Measurements from ENCODE around the gene NPLOC4. TPM values are rescaled to one million over a fixed set of nuclear protein-coding genes. Genes with fewer than 3 reads are reported as not detected.
A peak's percentile ranks its signal among the peaks of the same experiment; 100 is the strongest.
"Not testable (repeated sequence)": the region's sequence is repeated elsewhere in the genome, so short reads cannot be mapped to it uniquely, and the experiment has no call there.

The NPLOC4 gene
- total RNA-seq, 1 donor from 2014 or later, result 87.5 TPM

- TF ChIP-seq CTCF (IDR thresholded peaks at IDR 0.05; ENCODE audit: borderline replicate concordance), result no peak
- no peaks in the 10 kb centered on the region for H3K27me3 ChIP-seq (ENCODE audit: low read depth)
- DNase-seq, result no peak
- no peak overlapping the region for H3K27ac ChIP-seq (replicated peaks)
- peaks cover 40% of the 10 kb centered on the region for H3K4me1 ChIP-seq
- no peaks in the 10 kb centered on the region for H3K9me3 ChIP-seq (replicated peaks)
- no peak overlapping the region for H3K4me3 ChIP-seq
- intact Hi-C loops (cut with micrococcal nuclease), result no loop called here
- peaks cover 54% of the 10 kb centered on the region for H3K36me3 ChIP-seq
Observed at GRCh38 chr17:81630274-81630673, 6.6 kb downstream of the NPLOC4 start.

DNA sequence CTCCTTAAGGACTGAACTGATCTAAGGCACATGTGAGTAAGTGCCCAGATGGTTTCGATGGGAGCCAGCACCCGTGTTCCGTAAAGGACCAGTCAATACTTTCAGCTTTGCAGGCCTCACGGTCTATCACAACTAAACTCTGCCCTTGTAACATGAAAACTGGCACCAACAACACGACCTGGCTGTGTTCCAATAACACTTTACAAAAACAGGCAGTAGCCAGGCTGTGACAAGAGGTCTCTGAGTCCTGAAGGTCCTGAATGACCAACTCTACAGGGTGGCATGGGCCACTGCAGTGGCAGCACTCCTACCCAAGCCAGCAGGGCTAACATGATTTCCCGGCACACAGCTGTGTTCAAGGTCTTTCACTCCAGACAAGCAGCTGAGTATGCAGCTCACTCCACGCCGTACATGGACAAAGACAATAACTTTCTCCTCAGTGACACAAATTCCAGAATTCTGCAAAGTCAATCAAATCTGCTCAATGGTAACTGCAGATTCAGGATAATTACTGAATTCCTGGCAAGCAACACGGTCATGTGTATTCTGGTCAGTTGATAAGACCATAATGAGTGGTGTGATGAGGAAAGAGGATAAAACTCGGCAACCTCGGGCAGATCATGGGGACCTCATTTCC is 15.3 kb downstream of the NPLOC4 start:
- DNase-seq, result no peak
- H3K9me3 ChIP-seq (replicated peaks), result no peaks in the 10 kb centered on the region
- H3K27me3 ChIP-seq (ENCODE audit: low read depth), result no peaks in the 10 kb centered on the region
- intact Hi-C loops (cut with micrococcal nuclease), result no loop called here
- peak overlapping the region; percentile 59 for H3K27ac ChIP-seq (replicated peaks)
- peaks cover 17% of the 10 kb centered on the region for H3K4me1 ChIP-seq
- H3K36me3 ChIP-seq, result peaks cover 81% of the 10 kb centered on the region
- TF ChIP-seq CTCF (IDR thresholded peaks at IDR 0.05; ENCODE audit: borderline replicate concordance), result no peak
- H3K4me3 ChIP-seq, result no peak overlapping the region

GRCh38 chr17:81618307-81618706 is 18.6 kb downstream of the NPLOC4 start:
- H3K4me3 ChIP-seq; H3K27ac ChIP-seq (replicated peaks); H3K27me3 ChIP-seq (ENCODE audit: low read depth); DNase-seq; H3K9me3 ChIP-seq (replicated peaks); intact Hi-C loops (cut with micrococcal nuclease): not testable (repeated sequence)
- Histone ChIP-seq H3K4me1 (peaks cover 42% of the 10 kb centered on the region), H3K36me3 (peaks cover 63% of the 10 kb centered on the region)

DNA sequence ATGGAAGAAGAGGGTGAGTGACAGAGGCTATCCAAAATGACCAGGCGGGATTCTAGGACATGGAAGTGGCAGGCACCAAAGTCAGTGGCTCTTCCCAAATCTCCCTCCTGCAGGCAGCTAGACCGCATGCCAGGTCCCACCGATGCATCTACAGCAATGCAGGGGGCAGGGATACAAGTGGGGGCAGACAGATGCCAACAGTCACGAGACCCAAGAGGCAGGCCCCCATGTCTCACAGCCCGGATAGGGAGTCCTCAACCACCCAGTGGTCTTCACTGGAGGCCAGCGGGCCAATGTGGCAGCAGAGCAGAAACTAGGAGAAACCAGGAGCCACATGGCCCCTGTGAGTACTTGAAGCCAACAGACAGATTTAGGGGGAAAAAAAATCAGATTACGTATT is 20.0 kb downstream of the NPLOC4 start:
- no peak for DNase-seq
- no peak for TF ChIP-seq CTCF (IDR thresholded peaks at IDR 0.05; ENCODE audit: borderline replicate concordance)
- Histone ChIP-seq H3K27me3 (ENCODE audit: low read depth) (no peaks in the 10 kb centered on the region), H3K9me3 (replicated peaks) (no peaks in the 10 kb centered on the region), H3K4me1 (peaks cover 51% of the 10 kb centered on the region), H3K4me3 (no peak overlapping the region), H3K36me3 (peaks cover 60% of the 10 kb centered on the region), H3K27ac (replicated peaks) (peak overlapping the region; percentile 23)
- intact Hi-C loops (cut with micrococcal nuclease), result no loop called here

DNA sequence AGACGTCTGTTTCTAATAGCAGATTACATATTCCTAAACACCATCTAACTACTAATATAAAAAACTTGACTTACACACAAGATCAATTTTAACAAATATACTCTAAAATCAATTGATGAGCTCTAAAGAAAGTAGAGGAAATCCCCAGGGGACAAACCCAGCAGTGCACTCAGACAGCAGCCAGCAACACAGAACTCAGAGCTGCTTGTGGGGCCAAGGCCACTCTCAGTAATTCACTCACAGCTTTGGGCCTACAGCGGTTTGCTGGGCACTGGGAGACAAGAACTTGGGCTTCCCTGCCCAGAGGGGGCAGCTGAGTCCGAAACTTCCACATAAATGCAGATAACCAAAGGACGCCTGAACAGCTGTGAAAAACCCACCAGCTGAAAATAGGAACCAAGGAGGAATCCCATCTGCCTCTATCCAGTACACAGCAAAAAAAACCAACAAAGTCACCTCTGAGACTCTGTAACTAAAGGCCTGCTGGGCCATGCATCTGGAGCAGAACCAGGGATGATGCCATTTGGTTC is 21.4 kb downstream of the NPLOC4 start:
- no peaks in the 10 kb centered on the region for H3K9me3 ChIP-seq (replicated peaks)
- peak overlapping the region; percentile 85 for H3K27ac ChIP-seq (replicated peaks)
- DNase-seq, result no peak
- H3K27me3 ChIP-seq (ENCODE audit: low read depth), result no peaks in the 10 kb centered on the region
- H3K4me1 ChIP-seq, result peaks cover 43% of the 10 kb centered on the region
- no peak for TF ChIP-seq CTCF (IDR thresholded peaks at IDR 0.05; ENCODE audit: borderline replicate concordance)
- H3K4me3 ChIP-seq, result no peak overlapping the region
- peaks cover 54% of the 10 kb centered on the region for H3K36me3 ChIP-seq
- intact Hi-C loops (cut with micrococcal nuclease), result no loop called here

DNA sequence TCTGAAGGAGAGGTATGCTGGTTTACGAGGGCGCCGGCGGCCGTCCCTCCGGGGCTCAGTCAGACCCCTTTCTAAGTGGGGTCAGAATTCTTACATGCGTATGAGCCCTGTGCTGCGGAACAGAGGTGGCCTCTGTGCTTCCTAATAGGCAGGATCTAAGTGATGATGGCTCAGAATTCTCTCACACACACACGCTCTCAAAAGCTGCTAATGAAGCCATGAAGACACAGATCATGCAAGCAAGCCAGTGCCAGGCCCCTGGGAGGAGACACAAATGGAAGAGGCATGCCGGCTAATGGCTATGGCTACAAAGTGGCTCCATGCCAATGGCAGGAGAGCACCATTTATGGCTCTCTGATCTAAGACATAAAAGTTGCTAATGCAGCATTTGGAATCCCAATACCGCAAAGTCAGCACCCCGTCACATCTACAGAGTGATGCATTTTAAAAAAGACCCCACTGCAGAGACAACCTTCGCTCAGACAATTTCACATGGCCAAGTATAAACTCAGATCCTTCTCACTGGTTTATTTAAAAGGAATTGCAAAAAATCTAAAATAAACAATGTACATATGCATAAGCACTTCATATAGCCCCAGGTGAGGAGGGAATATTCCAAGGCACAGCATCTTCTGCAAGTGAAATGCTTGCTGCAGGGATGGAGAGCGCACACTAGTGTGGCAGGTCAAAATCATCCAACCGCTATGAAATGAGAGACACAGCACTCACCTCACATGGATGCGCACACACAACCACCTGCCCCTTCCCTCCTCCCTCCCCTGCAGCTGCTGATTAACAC is 24.5 kb downstream of the NPLOC4 start:
- no peak overlapping the region for H3K4me3 ChIP-seq
- no peak for DNase-seq
- H3K27ac ChIP-seq (replicated peaks), result peak overlapping the region; percentile 85
- intact Hi-C loops (cut with micrococcal nuclease), result no loop called here
- no peaks in the 10 kb centered on the region for H3K9me3 ChIP-seq (replicated peaks)
- H3K4me1 ChIP-seq, result peaks cover 58% of the 10 kb centered on the region
- H3K36me3 ChIP-seq, result peaks cover 65% of the 10 kb centered on the region
- no peak for TF ChIP-seq CTCF (IDR thresholded peaks at IDR 0.05; ENCODE audit: borderline replicate concordance)
- H3K27me3 ChIP-seq (ENCODE audit: low read depth), result no peaks in the 10 kb centered on the region
